NCI-H187 treated with DMSO at 0.1 percent for 48 hours (cell line): Measurements from ENCODE around the gene CHRNA7.
"Not testable (repeated sequence)": the region's sequence is repeated elsewhere in the genome, so short reads cannot be mapped to it uniquely, and the experiment has no call there.

Source experiments
- DNase-seq: peaks from one replicate; lab custom pipeline; 2025; lab: John Stamatoyannopoulos, UW

CHRNA7 gene

DNA sequence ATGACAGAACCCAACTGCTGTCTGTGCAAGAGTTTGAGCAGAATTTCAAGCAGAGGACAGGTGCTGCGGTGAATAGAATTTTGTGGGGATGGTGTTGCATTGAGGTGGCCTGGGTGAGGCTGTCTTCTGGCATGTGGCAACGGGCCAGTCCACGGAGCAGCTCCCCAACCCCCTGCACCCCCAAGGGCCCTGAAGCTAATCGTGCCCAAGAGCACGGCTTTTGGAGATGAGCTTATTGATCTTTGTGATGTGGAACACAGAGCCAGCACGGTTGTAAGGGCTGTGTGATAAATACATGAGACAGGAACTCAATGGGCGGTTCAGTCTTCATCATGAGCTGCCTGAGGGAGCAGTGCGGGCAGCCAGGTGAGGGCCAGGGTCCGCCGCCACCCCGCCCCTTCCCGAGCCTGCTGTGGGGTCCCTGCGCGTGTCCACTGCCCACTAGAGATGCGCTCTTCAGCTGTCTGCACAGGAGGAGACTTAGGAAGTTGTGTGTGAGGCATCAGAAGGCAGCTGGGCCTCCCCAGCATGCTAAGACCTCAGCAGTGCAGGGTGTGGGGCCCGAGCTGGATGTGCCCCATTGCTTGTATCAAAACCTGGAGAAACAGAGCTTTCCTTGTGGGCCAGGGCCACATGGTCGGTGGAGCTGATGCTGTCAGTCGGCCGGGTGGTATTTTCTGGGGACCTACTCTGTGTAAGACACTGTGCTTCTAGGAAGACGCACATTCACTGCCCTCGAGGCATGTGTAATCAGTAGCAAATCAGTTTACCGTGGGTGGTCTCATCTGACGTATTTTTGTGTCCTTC is 90.5 kb downstream of the CHRNA7 start:
- no peak for DNase-seq

DNA sequence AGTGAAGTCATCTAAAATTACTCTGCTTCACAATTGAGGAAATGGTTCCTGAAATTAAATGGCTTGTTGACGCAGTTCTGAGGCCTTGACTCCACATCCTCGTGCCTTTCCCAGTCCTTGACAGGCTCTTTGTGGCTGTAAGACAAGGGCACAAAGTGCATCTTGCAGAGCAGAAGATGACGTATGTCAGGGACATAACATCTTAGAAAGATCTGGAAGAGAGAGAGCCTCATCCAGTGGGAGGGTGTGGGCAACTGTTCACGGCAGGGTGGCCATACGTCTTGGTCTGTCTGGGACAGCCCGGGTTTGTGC is 91.0 kb downstream of the CHRNA7 start:
- DNase-seq, result no peak

DNA sequence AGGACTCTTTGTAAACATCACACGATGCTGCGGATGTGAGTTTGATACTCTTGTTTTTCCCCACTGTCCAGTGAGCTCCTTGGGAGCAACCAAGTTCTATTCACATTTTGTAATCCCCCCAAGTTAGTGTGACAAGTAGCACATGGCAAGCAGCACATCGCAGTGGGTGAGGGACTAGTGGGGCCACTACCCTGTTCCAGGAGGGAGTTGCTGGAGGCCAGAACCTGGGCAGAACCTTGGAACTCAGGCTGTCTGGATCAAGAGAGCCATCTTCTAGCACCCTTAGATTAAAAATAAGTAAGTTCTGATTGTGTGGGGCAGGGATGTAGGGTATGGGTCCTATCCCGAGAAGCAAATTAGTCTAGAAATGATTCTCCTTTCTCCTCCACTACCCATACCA is 91.7 kb downstream of the CHRNA7 start:
- no peak for DNase-seq

DNA sequence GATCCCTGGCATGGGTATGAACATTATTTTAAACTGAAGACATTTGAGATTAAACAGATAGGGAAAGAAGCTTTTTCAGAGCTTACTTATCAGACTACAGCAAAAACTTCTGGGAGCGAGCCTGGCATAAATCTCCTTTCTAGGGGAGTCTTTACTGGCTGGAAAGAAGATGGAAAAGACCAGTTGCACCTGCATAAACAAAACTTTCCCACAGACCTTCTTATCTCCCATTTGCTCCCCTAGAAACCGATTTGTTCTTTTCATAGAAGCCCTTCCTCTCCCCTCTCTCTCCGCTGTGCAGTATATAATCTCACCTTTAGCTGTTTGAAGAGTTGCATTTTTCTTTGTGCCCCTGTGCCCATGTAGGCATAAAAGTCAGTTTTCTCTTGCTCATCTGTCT is 93.2 kb downstream of the CHRNA7 start:
- DNase-seq, result no peak

DNA sequence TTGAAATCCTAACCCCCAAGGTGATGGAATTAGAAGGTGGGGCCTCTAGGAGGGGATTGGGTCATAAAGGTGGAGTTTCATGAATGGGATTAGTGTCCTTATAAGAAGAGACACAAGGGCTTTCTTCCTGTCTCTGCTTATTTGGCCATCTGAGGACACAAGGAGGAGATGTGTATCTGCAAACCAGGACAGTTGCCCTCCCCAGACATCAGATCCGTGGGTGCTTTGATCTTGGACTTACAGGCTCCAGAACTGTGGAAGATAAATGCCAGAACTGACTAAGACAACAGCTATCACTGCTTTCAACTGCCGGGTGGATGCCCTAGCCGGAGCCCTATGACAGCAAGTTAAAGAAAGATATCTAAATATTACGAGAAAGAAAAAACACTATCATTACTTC is 94.4 kb downstream of the CHRNA7 start:
- no peak for DNase-seq

DNA sequence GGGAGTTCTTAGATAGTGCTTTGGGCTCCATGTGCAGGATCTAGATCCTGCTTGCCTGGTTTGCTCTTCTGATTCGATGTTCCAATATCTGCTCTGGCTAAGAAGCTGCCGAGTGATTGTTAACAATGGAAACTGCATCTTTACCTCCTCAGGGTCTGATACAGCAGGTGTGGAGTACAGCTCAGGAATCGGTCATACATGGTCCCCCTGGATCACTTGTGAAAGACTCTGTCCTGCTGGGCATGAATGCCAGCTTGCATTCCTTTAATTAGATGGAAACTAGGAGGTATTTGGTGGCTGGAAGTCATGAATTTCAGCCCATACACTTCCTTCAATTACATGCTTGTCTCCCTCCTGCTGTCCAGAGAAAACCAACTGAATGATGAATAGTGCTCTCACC is 95.3 kb downstream of the CHRNA7 start:
- no peak for DNase-seq

DNA sequence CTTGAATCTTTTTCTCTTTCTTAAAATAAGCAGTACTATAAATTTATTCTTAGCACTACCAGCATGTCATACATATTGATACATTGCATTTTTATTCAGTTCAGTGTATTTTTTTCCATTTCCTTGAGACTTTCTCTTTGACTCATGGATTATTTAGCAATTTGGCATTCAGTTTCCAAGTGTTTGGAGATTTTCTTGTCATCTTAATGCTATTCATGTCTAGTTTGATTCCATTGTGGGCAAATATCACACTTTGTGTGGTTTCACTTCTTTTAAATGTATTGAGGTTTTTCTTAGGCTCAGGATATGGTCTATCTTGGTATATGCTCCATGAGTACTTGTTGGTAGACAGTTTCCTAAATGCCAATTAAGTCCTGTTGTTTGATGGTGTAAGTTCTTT is 99.5 kb downstream of the CHRNA7 start:
- no peak for DNase-seq

DNA sequence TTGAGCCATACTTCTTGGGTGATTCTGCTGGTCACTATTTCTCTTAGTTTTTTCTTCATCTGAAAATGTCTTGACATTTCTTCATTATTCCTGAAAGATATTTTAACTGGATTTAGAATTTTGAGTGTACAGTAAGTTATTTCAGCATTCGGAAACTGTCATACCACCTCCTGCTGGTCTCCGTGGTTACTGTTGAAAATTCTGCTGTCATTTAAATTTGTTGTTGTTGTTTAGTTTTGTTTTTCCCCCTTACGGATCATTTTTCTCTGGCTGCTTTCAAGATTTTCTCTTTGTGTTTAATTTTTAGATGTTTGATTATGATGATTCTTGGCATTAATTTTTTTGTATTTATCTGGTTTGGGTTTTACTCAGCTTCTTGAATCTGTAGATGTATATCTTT is 100.5 kb downstream of the CHRNA7 start:
- no peak for DNase-seq

DNA sequence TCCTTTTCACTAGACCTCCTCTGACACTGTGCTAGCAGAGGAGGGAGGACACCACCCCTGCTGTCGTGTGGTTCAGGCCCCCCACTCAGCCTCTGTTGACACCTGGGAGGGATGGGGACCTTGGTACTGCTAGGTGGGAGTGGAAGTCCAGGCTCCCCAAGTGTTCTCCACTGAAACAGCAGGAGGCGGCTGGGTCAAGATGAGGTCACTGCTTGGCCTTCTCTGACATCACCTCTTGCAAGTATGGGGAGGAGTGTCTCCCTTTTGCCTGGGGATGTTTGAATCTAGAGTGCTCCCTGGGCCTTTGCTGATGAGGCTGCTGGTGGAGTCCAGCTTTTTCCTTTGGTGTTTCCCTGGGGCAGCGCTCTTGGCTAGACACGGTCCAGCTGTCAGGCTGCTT is 101.5 kb downstream of the CHRNA7 start:
- DNase-seq, result no peak

DNA sequence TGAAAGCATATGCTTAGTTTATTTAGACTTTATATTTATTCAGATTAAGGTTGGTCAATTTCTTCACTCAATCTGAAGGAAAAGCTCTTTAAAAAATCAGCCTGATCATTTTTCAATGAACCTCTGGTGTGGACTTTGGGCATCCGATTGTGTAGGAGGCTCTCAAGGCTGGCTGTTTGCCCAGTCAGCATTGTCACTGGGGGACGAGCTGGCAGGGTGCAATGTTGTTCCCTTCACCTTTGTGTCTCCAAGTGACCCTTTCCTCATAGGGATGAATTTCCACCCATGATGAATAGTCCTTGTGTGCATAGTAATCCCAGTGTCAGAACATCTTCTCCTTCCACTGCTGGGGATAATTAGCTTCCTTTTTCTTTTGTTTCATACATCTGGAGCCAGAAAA is 102.5 kb downstream of the CHRNA7 start:
- no peak for DNase-seq

DNA sequence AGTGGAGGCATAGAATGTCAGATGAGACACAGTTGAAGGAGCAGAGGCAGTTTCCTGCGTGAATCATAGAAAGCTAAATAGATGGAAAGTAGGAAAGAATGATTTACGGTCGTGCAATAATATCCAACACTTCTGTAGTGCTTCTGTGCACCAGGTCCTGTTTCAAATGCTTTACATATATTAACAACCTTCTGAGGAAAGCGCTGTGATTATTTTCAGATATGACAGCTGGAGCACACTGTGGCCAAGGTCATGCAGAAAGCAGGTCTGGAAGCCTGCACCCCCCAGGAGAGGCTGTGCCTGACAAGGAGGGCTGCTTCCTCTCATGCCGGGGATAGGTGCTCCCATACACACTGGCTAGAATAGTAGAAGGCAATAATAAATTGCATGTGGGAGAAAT is 104.5 kb downstream of the CHRNA7 start:
- no peak for DNase-seq

DNA sequence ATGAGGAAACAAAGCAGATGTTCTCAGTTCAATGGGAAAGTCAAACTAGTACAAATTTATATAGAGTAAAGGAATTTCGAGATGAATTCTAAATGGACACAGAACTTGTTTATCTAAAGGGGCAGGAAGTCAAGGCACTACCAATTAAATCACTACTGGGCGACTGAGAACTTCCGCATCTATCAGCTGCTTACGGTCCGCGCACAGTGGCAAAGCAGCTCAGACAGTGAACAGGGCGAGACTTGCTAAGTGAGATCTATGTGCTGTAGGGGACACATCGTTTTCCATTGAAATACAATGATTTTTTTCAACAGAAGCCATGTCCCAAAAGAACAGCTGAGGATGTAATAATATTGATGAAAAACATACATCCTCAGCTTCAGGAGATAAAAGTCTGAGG is 105.0 kb downstream of the CHRNA7 start:
- DNase-seq, result no peak

DNA sequence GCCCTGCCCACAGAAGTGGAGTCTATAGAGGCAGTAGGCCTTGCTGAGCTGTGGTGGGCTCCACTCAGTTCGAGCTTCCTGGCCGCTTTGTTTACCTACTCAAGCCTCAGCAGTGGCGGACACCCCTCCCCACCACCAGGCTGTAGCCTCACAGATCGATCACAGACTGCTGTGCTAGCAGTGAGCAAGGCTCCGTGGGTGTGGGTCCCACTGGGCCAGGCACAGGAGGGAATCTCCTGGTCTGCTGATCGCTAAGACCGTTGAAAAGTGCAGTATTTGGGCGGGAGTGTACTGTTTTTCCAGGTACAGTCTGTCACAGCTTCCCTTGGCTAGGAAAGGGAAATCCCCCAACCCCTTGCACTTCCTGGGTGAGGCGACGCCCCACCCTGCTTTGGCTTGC is 115.2 kb downstream of the CHRNA7 start:
- DNase-seq, result not testable (repeated sequence)

DNA sequence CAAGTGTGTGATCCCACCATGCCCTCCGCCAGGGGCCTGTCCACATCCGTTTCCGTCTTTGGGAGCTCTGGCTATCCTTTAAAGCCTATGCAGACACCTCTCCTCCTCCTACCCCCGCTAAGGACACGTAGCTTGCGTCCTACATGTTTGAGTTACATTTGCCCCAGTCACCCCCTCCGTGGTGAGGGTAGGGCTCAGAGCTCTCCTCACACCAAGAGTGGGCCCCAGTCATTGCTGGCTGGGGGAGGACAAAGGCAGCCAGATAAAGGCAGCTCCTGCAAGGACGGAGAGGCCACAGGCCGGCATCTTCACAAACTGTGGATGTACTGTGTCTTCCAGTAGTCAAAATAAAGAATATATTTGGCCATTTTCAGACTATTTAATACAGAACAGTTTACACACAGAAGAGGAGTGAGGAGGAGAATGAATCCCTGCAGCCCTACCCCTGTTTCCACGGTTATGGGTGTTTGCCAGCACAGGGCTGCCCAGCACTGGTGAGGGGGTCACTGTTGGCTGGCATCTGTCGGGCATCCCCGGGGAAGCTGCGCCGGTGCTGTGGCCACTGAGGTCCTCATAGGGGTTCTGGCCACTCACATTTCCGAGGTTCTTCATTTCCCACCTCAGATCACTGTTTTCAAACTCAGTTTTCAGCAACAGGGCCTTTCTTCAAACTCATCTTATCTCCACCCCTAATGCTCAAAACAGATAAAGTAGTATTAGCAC is 118.7 kb downstream of the CHRNA7 start:
- DNase-seq, result no peak

DNA sequence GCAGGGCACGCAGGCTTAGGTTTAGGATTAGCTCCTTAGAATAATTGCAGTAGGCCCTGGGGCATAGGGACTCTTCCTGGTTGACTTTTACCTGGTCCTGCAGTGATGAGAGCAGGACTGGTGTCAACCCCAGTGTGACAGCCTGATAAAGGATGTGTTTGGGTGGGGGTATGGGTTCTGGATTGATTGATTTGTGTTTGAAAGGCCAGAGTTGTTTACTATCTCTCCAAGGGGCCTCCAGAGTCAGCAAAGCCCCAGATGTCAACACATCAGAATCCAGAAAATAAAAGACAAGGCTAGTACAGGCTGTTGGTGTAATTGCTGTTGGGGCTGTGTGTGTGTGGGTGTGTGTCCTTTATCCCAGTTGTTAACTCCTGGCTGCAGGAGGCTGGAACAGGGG is 122.3 kb downstream of the CHRNA7 start:
- DNase-seq, result no peak

DNA sequence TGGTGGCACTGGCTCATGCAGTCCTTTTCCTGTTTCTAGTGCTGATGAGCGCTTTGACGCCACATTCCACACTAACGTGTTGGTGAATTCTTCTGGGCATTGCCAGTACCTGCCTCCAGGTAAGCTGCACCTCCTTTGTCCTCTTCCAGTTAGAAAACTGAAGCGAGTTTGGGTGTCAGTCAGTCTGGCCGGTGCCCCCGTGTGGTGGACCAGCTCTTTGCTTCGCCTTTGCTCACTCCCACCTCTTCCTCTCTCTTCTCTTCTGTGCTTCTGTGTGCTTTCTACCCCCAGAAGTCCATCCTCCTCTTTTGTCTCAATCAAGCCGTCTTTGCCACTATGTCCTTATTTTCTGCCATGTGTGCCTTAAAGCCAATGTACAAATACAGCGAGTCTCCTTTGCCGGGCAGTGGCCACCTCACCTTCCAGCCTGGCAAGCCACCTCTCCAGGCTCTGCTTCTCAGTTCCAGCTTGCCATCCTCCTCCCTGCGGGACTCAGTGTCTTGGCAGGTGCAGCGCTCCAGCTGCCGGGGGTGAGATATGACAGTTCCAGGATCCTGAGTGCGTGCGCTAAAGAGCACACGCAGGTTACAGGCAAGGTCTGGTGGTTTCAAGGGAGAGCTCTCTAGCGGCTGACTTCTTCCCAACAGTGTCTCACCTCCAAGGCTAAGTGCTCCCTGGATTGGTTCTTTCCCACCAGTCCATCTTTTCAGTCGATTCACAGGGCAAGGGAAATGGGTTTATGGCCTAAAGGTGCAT is 123.7 kb downstream of the CHRNA7 start:
- DNase-seq, result not testable (repeated sequence)

DNA sequence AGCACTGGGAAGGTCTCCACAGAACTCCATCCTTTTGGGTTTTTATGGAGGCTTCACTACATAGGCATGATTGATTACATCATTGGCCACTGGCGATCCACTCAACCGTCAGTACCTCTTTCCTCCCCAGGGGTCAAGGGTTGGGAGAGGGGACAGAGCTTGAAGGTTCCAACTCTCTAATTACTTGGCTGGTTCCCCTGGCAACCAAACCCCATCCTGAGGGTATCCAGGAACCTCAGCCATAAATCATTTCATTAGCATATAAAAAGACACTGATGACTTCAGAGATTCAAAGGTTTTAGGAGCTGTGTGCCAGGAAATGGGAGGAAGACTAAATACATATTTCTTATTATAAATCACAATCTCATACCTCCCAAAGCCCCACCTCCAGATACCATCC is 131.8 kb downstream of the CHRNA7 start:
- not testable (repeated sequence) for DNase-seq

DNA sequence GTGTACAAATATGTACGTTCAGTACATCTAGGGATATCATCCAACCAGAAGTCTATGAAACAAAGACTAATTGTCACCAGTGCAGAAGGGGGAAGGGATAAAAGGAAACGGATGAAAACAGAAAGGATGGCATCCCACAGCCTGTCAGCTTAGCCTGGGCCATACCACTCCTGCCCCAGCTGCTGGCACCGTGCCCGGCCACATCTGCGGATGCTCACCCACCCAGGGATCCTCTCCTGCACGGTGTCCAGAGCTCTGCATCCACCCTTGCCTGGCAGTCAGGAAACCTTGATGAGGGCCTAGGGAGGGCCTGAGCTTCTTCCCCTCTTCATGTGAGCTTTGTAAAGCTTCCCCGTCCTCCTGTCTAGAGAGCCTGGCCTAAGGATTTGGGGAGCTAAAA is 133.8 kb downstream of the CHRNA7 start:
- not testable (repeated sequence) for DNase-seq

DNA sequence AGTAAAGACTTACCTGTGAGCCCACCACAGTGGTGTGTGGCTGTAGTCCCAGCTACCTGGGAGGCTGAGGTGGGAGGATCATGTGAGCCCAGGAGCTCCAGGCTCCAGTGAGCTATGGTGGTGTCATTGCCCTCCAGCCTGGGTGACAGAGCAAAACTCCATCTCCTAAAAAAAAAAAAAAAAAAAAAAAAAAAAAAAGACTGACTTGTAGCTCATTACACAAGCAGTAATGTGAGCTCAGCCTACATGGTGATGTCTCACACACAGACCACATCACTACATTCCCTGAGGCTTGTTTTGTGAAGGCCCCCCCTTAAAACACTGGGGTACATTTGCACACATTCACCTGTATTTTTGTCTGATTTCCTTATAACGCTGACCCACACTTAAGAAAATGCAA is 134.4 kb downstream of the CHRNA7 start:
- not testable (repeated sequence) for DNase-seq

DNA sequence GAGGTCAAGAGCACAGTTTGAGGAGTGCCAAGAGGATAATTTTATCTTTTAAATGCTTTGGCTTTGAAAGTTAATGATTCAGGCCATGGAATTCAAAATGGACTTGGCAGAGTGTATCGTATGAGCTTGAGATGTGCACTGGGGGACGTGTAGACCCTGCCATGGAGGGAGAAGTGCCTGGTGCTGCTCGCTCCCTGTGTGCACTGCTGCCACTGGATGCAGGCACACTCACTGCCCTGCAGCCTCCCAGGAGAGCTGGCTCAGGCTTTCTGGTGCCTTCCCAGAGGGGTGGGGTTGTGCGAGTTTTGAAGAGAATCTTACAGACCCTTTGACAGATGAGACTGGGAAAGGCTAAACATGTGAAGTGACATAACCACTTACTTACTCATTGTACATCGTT is 135.5 kb downstream of the CHRNA7 start:
- DNase-seq, result not testable (repeated sequence)

DNA sequence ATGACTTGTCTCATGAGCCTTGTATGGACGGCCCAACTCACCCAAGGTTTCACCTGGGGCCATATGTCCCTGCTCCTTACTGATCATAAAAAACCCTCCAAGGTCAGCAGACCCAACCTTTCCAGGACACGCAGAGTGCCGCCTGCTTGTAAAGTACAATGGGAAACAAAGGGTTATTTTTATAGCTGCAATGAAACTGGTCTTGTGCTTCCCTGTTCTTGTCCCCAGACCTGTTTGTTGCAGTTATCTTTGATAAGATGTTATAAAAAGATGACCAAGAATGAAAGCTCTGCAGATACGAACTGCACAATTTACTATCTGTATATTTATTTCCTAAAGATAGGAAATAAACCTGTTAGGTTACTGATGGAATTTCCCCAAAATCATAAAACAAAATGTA is 136.0 kb downstream of the CHRNA7 start:
- not testable (repeated sequence) for DNase-seq

DNA sequence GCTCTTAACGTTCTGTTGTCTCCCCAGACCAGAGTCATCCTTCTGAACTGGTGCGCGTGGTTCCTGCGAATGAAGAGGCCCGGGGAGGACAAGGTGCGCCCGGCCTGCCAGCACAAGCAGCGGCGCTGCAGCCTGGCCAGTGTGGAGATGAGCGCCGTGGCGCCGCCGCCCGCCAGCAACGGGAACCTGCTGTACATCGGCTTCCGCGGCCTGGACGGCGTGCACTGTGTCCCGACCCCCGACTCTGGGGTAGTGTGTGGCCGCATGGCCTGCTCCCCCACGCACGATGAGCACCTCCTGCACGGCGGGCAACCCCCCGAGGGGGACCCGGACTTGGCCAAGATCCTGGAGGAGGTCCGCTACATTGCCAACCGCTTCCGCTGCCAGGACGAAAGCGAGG is 137.6 kb downstream of the CHRNA7 start:
- not testable (repeated sequence) for DNase-seq

DNA sequence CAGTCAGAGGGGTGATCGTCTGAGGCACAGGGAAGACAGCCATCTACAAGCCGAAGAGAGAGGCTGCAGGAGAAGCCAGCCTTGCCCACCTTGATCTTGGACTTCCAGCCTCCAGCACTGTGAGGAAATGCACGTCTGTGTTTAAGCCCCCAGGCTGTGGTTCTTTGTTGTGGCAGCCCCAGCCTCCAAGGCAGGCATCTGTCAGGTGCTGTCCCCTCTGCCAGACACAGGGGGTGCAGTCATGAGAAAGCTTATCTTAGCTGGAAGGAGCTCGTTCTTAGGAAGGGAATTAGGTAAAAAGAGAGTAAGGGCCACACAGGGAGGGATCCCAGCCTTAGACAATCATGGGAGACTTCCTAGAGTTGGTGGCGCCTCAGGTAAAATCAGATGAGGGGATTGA is 150.3 kb downstream of the CHRNA7 start:
- not testable (repeated sequence) for DNase-seq
